ENCODE data around the gene ROBO4. TPM values are rescaled to one million over a fixed set of nuclear protein-coding genes. Genes with fewer than 3 reads are reported as not detected.

ROBO4 gene
- 100 to 1,000 TPM in 6 of 7 donors, 10 to 100 TPM in 1; 96.9 to 246 (median 147) TPM for total RNA-seq
- polyA plus RNA-seq: 10 to 100 TPM in 2 of 3 donors, 1 to 10 TPM in 1; 6.7 to 53.2 (median 24.9) TPM
- long read RNA-seq, donor 1, full-length matches to known transcripts: 5 of 12 reads
- long read RNA-seq, donor 1, partial matches to known transcripts: 7 of 12 reads
- long read RNA-seq, donor 1, other reads (novel, unspliced or antisense): 0 of 12 reads
- long read RNA-seq, donor 2, full-length matches to known transcripts: 3 of 3 reads
- long read RNA-seq, donor 2, partial matches to known transcripts: 0 of 3 reads
- long read RNA-seq, donor 2, other reads (novel, unspliced or antisense): 0 of 3 reads

DNA sequence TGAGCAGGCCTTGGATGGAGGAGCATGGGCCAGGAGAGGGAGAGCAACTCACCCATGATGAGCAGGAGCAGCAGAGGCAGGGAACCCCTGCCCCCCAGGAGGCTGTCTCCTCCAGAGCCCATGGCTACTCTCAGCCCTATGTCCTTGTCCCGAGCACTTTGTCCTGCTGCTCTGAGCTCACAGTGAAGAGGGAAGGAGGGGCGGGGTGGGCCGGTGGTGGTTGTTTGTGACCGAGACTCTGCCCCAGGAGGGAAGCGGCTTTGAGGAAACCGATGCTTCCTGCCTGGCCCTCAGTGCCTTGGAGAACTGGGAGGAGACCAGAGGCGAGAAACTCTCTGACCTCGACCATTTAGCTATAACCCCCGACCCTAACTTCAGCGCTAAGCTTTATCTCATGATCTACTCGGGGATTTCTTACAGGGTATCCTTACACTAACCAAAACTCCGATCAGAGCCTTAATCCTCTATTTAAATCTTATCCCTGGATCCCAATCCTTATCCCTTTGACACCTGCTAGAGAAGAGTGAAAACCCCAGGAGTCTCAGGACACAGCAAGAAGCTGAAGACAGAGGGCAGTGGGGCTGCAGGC is at the start of gene ROBO4:
ROBO4 (minus strand) TSS at position 192 of the 589 bp plus-strand sequence; CDS start at position 122, 70 bp downstream.
- Histone ChIP-seq H3K27ac (peak within 1 kb of the TSS; percentile 53 to 88 (median 81)), H3K36me3 (peaks cover 0 to 18% (median 0%) of the 10 kb centered on the region in 6 donors), H3K27me3 (replicated peaks in 1 of 7) (peaks cover 0 to 30% (median 0%) of the 10 kb centered on the region in 7 donors), H3K9me3 (no peaks in the 10 kb centered on the region), H3K4me1 (peaks cover 4 to 57% (median 32%) of the 10 kb centered on the region in 6 donors), H3K4me3 (peak within 1 kb of the TSS; percentile 31 to 71 (median 48))
- intact Hi-C loops (cut with DNase I; ENCODE audit: low total_unique reads): no loop called here
- peak; percentile 87 for DNase-seq
- 3 to 8% (median 7%) methylated on average over 10 to 12 of the region's 12 CpGs for WGBS, 5 donors
- TF ChIP-seq POLR2AphosphoS5 (IDR thresholded peaks at IDR 0.05) (peak; percentile 58 to 84 (median 81)), POLR2A (IDR thresholded peaks at IDR 0.05) (peak in 1 of 3 donors; percentile 49)
- TF ChIP-seq, protein P1, sequence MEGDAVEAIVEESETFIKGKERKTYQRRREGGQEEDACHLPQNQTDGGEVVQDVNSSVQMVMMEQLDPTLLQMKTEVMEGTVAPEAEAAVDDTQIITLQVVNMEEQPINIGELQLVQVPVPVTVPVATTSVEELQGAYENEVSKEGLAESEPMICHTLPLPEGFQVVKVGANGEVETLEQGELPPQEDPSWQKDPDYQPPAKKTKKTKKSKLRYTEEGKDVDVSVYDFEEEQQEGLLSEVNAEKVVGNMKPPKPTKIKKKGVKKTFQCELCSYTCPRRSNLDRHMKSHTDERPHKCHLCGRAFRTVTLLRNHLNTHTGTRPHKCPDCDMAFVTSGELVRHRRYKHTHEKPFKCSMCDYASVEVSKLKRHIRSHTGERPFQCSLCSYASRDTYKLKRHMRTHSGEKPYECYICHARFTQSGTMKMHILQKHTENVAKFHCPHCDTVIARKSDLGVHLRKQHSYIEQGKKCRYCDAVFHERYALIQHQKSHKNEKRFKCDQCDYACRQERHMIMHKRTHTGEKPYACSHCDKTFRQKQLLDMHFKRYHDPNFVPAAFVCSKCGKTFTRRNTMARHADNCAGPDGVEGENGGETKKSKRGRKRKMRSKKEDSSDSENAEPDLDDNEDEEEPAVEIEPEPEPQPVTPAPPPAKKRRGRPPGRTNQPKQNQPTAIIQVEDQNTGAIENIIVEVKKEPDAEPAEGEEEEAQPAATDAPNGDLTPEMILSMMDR (IDR thresholded peaks at IDR 0.05 in 8 of 11, conservative IDR thresholded peaks at IDR 0.05 in 3 of 11): no peak

DNA sequence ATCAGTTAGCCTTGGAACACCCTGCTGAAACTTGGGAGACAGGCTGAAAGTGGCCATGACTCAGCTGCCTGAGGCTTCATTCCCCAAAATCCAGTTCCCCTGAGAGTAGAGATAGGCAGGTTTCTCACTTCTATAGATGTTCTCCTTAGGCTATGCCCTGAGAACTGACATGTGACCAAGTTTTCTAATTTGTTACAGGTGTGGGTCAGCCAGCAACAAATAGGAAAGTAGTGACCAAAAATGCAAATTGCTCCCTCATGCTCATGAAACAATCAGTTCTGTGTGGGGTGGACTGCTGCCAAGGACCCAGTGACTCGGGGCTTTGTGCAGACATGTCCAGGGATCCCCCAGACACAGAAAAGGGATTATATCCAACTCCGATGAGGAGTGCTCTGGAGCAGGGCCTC is 49.1 kb upstream of the ROBO4 start:
- no peak for DNase-seq
- H3K27me3 ChIP-seq (replicated peaks in 1 of 7): peaks cover 0 to 3% (median 0%) of the 10 kb centered on the region in 7 donors
- peaks cover 0 to 19% (median 9%) of the 10 kb centered on the region in 8 donors for H3K9me3 ChIP-seq
- WGBS, 5 donors: 58 to 80% (median 68%) methylated on average over 2 of the region's 2 CpGs
- no peak for TF ChIP-seq POLR2A (IDR thresholded peaks at IDR 0.05)
- TF ChIP-seq POLR2AphosphoS5 (IDR thresholded peaks at IDR 0.05): no peak
- TF ChIP-seq, protein P1 (IDR thresholded peaks at IDR 0.05 in 8 of 11, conservative IDR thresholded peaks at IDR 0.05 in 3 of 11): no peak
- H3K4me1 ChIP-seq: peaks cover 0 to 10% (median 3%) of the 10 kb centered on the region in 6 donors
- no peaks in the 10 kb centered on the region for H3K36me3 ChIP-seq
- intact Hi-C loops (cut with DNase I; ENCODE audit: low total_unique reads): no loop called here
- no peak overlapping the region for H3K4me3 ChIP-seq
- no peak overlapping the region for H3K27ac ChIP-seq

DNA sequence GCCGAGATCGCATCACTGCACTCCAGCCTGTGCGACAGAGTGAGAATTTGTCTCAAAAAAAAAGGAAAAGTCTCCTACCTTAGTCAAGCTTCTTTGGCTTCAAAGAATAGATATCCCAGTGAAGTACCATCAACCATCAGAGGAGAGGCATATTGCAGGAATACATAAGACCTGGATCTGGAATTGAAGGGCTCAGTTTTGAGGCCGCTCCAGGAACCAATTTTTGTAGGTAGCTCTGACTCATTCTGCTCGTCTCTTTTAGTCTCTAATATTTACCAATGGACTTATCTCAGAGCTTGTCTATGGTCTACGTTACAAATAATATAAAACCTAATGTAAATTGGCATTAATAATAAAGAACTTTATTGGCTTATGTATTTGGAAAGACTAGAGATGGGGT is 48.2 kb upstream of the ROBO4 start:
- no peak for DNase-seq
- peaks cover 0 to 19% (median 9%) of the 10 kb centered on the region in 8 donors for H3K9me3 ChIP-seq
- H3K36me3 ChIP-seq: no peaks in the 10 kb centered on the region
- intact Hi-C loops (cut with DNase I; ENCODE audit: low total_unique reads): no loop called here
- peaks cover 0 to 3% (median 0%) of the 10 kb centered on the region in 7 donors for H3K27me3 ChIP-seq (replicated peaks in 1 of 7)
- 71 to 91% (median 77%) methylated on average over 6 of the region's 6 CpGs for WGBS, 5 donors
- TF ChIP-seq, protein P1 (IDR thresholded peaks at IDR 0.05 in 8 of 11, conservative IDR thresholded peaks at IDR 0.05 in 3 of 11): no peak
- TF ChIP-seq POLR2AphosphoS5 (IDR thresholded peaks at IDR 0.05): no peak
- no peak for TF ChIP-seq POLR2A (IDR thresholded peaks at IDR 0.05)
- peaks cover 0 to 10% (median 3%) of the 10 kb centered on the region in 6 donors for H3K4me1 ChIP-seq
- no peak overlapping the region for H3K27ac ChIP-seq
- no peak overlapping the region for H3K4me3 ChIP-seq

DNA sequence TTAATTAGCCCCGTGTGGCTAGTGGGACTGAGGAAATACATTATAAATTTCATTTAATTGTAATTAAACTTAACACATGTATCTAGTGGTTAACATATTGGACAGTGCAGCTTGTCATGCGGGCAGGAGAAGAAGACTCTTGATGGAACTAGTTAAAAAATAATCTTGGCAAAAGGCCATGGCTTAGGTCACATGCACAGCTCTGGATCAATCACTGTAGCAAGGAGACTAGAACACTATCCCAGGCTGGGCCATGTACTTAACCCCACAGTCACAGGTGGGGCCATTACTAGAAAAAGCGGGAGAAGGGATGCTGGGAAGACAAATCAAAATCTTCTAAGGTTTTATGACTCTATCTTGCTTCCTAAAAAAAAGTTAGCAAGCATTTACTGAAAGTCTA is 46.9 kb upstream of the ROBO4 start:
- Histone ChIP-seq H3K9me3 (peaks cover 0 to 18% (median 9%) of the 10 kb centered on the region in 8 donors), H3K27me3 (replicated peaks in 1 of 7) (peaks cover 0 to 3% (median 0%) of the 10 kb centered on the region in 7 donors), H3K27ac (no peak overlapping the region), H3K4me3 (no peak overlapping the region), H3K4me1 (peaks cover 0 to 10% (median 3%) of the 10 kb centered on the region in 6 donors), H3K36me3 (no peaks in the 10 kb centered on the region)
- 56 to 91% (median 84%) methylated on average over 3 of the region's 3 CpGs for WGBS, 5 donors
- TF ChIP-seq POLR2AphosphoS5 (IDR thresholded peaks at IDR 0.05): no peak
- TF ChIP-seq, protein P1 (IDR thresholded peaks at IDR 0.05 in 8 of 11, conservative IDR thresholded peaks at IDR 0.05 in 3 of 11): no peak
- TF ChIP-seq POLR2A (IDR thresholded peaks at IDR 0.05): no peak
- DNase-seq: no peak
- intact Hi-C loops (cut with DNase I; ENCODE audit: low total_unique reads): no loop called here

Measured in spleen (tissue), 13 donors.